A549 (cell line): ENCODE results near the gene PINK1. TPM values are rescaled to one million over a fixed set of nuclear protein-coding genes. Genes with fewer than 3 reads are reported as not detected.

Source experiments
- ATAC-seq, 2 experiments: fragments of 200-7000 bp in 1 of 2; fragments of >200 bp in 1 of 2; cut with Nextera tagmentation in 1 of 2; cut with Tn5 transposase in 1 of 2; 3 replicates each; pipeline versions ENCODE4 v1.8.0 to v1.9.1; 2018 to 2020; ENCODE audit warnings: mild to moderate bottlenecking in 1 of 2, moderate library complexity in 1 of 2
- CTCF ChIA-PET: fragments of 300-600 bp; sonication (Branson Sonifier 250); formaldehyde crosslinking; extraction: SDS; loops from one replicate; lab custom pipeline; 2021; ENCODE audit warnings: antibody characterized with exemption, inconsistent platforms; lab: Yijun Ruan, JAX
- POLR2A ChIA-PET: fragments of 350-600 bp; formaldehyde crosslinking; extraction: SDS; loops from one replicate; lab custom pipeline; 2021; ENCODE audit warnings: antibody characterized with exemption, inconsistent platforms; lab: Yijun Ruan, JAX
- DNase-seq, 2 experiments: peaks; one replicate each; pipeline versions ENCODE4 v3.0.0 to v3.0.0-alpha.2; 2011 to 2016; ENCODE audit warnings: low read depth in 1 of 2, low spot score in 1 of 2
- FAIRE-seq: peaks from 2 replicates; lab custom pipeline; 2011; peaks lifted over from hg19 to GRCh38; lab: Jason Lieb, UNC
- H3K27ac ChIP-seq, 2 experiments: fragments of >200 bp; sonication (Bioruptor Twin); formaldehyde crosslinking; 3 replicates each; pipeline ENCODE4 v1.5.1; 2016 to 2017
- H3K4me1 ChIP-seq: fragments of >200 bp; sonication (Bioruptor Twin); formaldehyde crosslinking; 3 replicates; pipeline ENCODE4 v1.6.1; 2016
- H3K4me2 ChIP-seq: fragments of >200 bp; sonication (Bioruptor Twin); formaldehyde crosslinking; 3 replicates; pipeline ENCODE4 v1.6.1; 2016
- H3K4me3 ChIP-seq: fragments of >200 bp; sonication (Bioruptor Twin); formaldehyde crosslinking; 3 replicates; pipeline ENCODE4 v1.5.1; 2016
- H3K9me3 ChIP-seq: fragments of >200 bp; sonication (Bioruptor Twin); formaldehyde crosslinking; 3 replicates; pipeline ENCODE4 v1.6.1; 2016
- BHLHE40 ChIP-seq: IDR thresholded peaks from 2 replicates; pipeline ENCODE4 v1.6.1; 2012; ENCODE audit warnings: low read depth, low read length, inconsistent platforms
- CEBPB ChIP-seq, 2 experiments: fragments of >200 bp in 1 of 2; sonication (Bioruptor Twin) in 1 of 2; formaldehyde crosslinking in 1 of 2; IDR thresholded peaks; 2 replicates each; pipeline ENCODE4 v1.6.1; 2012 to 2016
- CHD2 ChIP-seq: fragments of 150-350 bp; IDR thresholded peaks from 2 replicates; pipeline ENCODE4 v1.6.1; 2014; ENCODE audit warnings: low read length; ENCODE audit not compliant: partially characterized antibody
- EHMT2 ChIP-seq: fragments of 200-600 bp; sonication (generic); IDR thresholded peaks from 2 replicates; pipeline ENCODE4 v1.6.1; 2016; ENCODE audit warnings: antibody characterized with exemption, low read depth, mild to moderate bottlenecking, moderate library complexity
- EP300 ChIP-seq, 2 experiments: fragments of >200 bp; sonication (Bioruptor Twin); formaldehyde crosslinking; IDR thresholded peaks; 2 replicates in 1 of 2; 3 replicates in 1 of 2; pipeline ENCODE4 v1.6.1; 2016 to 2017
- FOSB ChIP-seq: fragments of 250-450 bp; sonication (Bioruptor Pico); IDR thresholded peaks from 2 replicates; pipeline ENCODE4 v1.5.0; 2020; ENCODE audit warnings: mild to moderate bottlenecking, moderate library complexity
- FOSL2 ChIP-seq, 2 experiments: fragments of 450-650 bp in 1 of 2; fragments of >200 bp in 1 of 2; sonication (Bioruptor Twin) in 1 of 2; formaldehyde crosslinking; IDR thresholded peaks; 2 replicates each; pipeline versions ENCODE4 v1.5.0 to v1.6.1; 2016 to 2020; ENCODE audit warnings: mild to moderate bottlenecking in 1 of 2, moderate library complexity in 1 of 2
- FOXS1 ChIP-seq: fragments of 250-450 bp; sonication (Bioruptor Pico); IDR thresholded peaks from 2 replicates; pipeline ENCODE4 v1.5.0; 2020; ENCODE audit warnings: mild to moderate bottlenecking, moderate library complexity
- HOXB13 ChIP-seq: fragments of 250-450 bp; sonication (Bioruptor Pico); IDR thresholded peaks from 2 replicates; pipeline ENCODE4 v1.5.0; 2020; ENCODE audit warnings: low read depth, mild to moderate bottlenecking, moderate library complexity
- KDM1A ChIP-seq: fragments of 200-600 bp; sonication (generic); IDR thresholded peaks from 2 replicates; pipeline ENCODE4 v1.6.1; 2016; ENCODE audit warnings: low read depth, mild to moderate bottlenecking
- NFE2L2 ChIP-seq: fragments of 150-350 bp; conservative IDR thresholded peaks from 2 replicates; pipeline ENCODE4 v1.6.1; 2014; ENCODE audit warnings: low read length
- POLR2A ChIP-seq: IDR thresholded peaks from 2 replicates; pipeline ENCODE4 v1.6.1; 2012; ENCODE audit warnings: mild to moderate bottlenecking, low read length
- RAD21 ChIP-seq, 2 experiments: fragments of >200 bp in 1 of 2; sonication (Bioruptor Twin) in 1 of 2; formaldehyde crosslinking in 1 of 2; IDR thresholded peaks in 1 of 2; conservative IDR thresholded peaks in 1 of 2; 2 replicates in 1 of 2; 3 replicates in 1 of 2; pipeline ENCODE4 v1.6.1; 2012 to 2018; ENCODE audit warnings: inconsistent platforms in 1 of 2
- RARB ChIP-seq: fragments of 250-450 bp; sonication (Bioruptor Pico); IDR thresholded peaks from 2 replicates; pipeline ENCODE4 v1.8.0; 2021; ENCODE audit warnings: mild to moderate bottlenecking, moderate library complexity
- RCOR1 ChIP-seq: fragments of 150-350 bp; IDR thresholded peaks from 2 replicates; pipeline ENCODE4 v1.6.1; 2014; ENCODE audit warnings: antibody characterized with exemption, low read length, low read depth
- RFX5 ChIP-seq: fragments of 450-650 bp; IDR thresholded peaks from 2 replicates; pipeline ENCODE4 v1.7.1; 2014; ENCODE audit warnings: antibody characterized with exemption, mild to moderate bottlenecking, moderate library complexity
- RNF2 ChIP-seq: fragments of 200-600 bp; sonication (generic); IDR thresholded peaks from 2 replicates; pipeline ENCODE4 v1.6.1; 2016; ENCODE audit warnings: low read depth, mild to moderate bottlenecking, antibody characterized with exemption, moderate library complexity, borderline replicate concordance
- TFCP2L1 ChIP-seq: fragments of 250-450 bp; sonication (Bioruptor Pico); IDR thresholded peaks from 2 replicates; pipeline ENCODE4 v1.5.0; 2021; ENCODE audit warnings: mild to moderate bottlenecking
- ZC3H11A ChIP-seq: fragments of 450-650 bp; IDR thresholded peaks from 2 replicates; pipeline ENCODE4 v1.6.1; 2014; ENCODE audit warnings: antibody characterized with exemption, mild to moderate bottlenecking
- ZFP36 ChIP-seq: fragments of 450-650 bp; IDR thresholded peaks from 2 replicates; pipeline ENCODE4 v1.6.1; 2014; ENCODE audit warnings: borderline replicate concordance; ENCODE audit not compliant: partially characterized antibody
- WGBS: methylation state at CpG from one replicate; pipeline ENCODE4 v1.1.6; 2017; ENCODE audit errors: missing lambda C conversion rate; 5-methylcytosine and 5-hydroxymethylcytosine counted together
- polyA plus RNA-seq, 4 experiments: library from polyadenylated mRNA; depleted of rRNA in 3 of 4; stranded (reverse); fragments of >200 nt; fragmentation: RNase III in 1 of 4; extraction: RNeasy Plus Mini Kit Qiagen cat#74134 plus additional on column Dnase treatment in 1 of 4; gene quantifications; 2 replicates in 3 of 4; 3 replicates in 1 of 4; pipeline ENCODE4 v1.2.3, GENCODE V29; 2011 to 2017
- TF ChIP-seq, protein P1 (sequence below): fragments of 150-350 bp; IDR thresholded peaks from 2 replicates; pipeline ENCODE4 v1.6.1; 2014; ENCODE audit warnings: low read depth, mild to moderate bottlenecking, low read length
- TF ChIP-seq, protein P2 (sequence below): fragments of 450-650 bp; IDR thresholded peaks from 2 replicates; pipeline ENCODE4 v1.6.1; 2014; ENCODE audit warnings: antibody characterized with exemption
- TF ChIP-seq, protein P3 (sequence below): IDR thresholded peaks from 2 replicates; pipeline ENCODE4 v1.6.1; 2012
- TF ChIP-seq, protein P4 (sequence below): fragments of 250-450 bp; sonication (Bioruptor Pico); IDR thresholded peaks from 2 replicates; pipeline ENCODE4 v1.5.0; 2021; ENCODE audit warnings: mild to moderate bottlenecking, moderate library complexity, borderline replicate concordance

Gene PINK1
- polyA plus RNA-seq, 2 of the 4 experiments (the other 2 are of a cell fraction): 18.9 to 51.4 TPM

DNA sequence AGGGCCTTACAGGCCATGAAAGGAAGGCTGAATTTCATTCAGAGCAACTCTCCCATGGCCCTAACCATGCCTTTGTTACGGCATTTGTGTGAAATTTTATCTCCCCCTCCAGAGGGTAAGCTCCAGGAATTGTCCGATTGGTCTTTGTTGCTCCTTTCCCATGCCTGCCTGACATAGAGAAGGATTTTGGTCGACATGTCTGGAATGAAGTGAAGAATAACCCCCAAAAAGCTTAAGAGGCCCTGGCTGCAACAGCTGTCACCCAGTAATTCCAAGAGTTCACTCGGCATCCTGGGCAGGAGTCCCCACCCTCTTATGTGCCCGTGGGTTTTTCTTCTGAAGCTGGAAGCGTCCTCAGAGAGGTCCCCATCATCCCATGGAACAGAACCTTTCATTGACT, 23.7 kb upstream of the PINK1 start:
- Histone ChIP-seq H3K4me1 (peaks cover 48% of the 10 kb centered on the region), H3K4me2 (no peak overlapping the region), H3K4me3 (no peak overlapping the region)
- ChIA-PET POLR2A (no interaction called here), CTCF (interaction anchor here (1.4 to 4.5 kb wide), 3 partner anchors 14 to 23 kb away, joined by 3 to 23 read pairs (median 5); partner anchors contain the start of gene PINK1)
- DNase-seq: no peak
- TF ChIP-seq RFX5 (no peak), BHLHE40 (no peak), TFCP2L1 (no peak), EHMT2 (no peak), FOSL2 (IDR thresholded peaks at IDR 0.05) (no peak), FOSL2 (CRISPR knock-in tag; IDR thresholded peaks at IDR 0.05) (no peak), ZC3H11A (no peak), ZFP36 (no peak), POLR2A (no peak), NFE2L2 (no peak), CHD2 (no peak), RAD21 (conservative IDR thresholded peaks at IDR 0.05 in 1 of 2, IDR thresholded peaks at IDR 0.05 in 1 of 2) (no peak), RARB (CRISPR knock-in tag) (no peak), CEBPB (IDR thresholded peaks at IDR 0.05) (no peak), EP300 (IDR thresholded peaks at IDR 0.05) (no peak), FOSB (no peak), FOXS1 (CRISPR knock-in tag) (no peak)
- TF ChIP-seq, protein P1, sequence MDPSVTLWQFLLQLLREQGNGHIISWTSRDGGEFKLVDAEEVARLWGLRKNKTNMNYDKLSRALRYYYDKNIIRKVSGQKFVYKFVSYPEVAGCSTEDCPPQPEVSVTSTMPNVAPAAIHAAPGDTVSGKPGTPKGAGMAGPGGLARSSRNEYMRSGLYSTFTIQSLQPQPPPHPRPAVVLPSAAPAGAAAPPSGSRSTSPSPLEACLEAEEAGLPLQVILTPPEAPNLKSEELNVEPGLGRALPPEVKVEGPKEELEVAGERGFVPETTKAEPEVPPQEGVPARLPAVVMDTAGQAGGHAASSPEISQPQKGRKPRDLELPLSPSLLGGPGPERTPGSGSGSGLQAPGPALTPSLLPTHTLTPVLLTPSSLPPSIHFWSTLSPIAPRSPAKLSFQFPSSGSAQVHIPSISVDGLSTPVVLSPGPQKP: no peak
- TF ChIP-seq, protein P2, sequence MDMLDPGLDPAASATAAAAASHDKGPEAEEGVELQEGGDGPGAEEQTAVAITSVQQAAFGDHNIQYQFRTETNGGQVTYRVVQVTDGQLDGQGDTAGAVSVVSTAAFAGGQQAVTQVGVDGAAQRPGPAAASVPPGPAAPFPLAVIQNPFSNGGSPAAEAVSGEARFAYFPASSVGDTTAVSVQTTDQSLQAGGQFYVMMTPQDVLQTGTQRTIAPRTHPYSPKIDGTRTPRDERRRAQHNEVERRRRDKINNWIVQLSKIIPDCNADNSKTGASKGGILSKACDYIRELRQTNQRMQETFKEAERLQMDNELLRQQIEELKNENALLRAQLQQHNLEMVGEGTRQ: no peak
- TF ChIP-seq, protein P3, sequence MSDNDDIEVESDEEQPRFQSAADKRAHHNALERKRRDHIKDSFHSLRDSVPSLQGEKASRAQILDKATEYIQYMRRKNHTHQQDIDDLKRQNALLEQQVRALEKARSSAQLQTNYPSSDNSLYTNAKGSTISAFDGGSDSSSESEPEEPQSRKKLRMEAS: no peak
- TF ChIP-seq, protein P4, sequence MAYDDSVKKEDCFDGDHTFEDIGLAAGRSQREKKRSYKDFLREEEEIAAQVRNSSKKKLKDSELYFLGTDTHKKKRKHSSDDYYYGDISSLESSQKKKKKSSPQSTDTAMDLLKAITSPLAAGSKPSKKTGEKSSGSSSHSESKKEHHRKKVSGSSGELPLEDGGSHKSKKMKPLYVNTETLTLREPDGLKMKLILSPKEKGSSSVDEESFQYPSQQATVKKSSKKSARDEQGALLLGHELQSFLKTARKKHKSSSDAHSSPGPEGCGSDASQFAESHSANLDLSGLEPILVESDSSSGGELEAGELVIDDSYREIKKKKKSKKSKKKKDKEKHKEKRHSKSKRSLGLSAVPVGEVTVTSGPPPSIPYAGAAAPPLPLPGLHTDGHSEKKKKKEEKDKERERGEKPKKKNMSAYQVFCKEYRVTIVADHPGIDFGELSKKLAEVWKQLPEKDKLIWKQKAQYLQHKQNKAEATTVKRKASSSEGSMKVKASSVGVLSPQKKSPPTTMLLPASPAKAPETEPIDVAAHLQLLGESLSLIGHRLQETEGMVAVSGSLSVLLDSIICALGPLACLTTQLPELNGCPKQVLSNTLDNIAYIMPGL (CRISPR knock-in tag): no peak
- TF ChIP-seq, all 56 proteins: peak for 0
- no peaks in the 10 kb centered on the region for H3K9me3 ChIP-seq
- WGBS: 83% methylated on average over 6 of the region's 6 CpGs
- FAIRE-seq (no peak), ATAC-seq (no peak)
- H3K27ac ChIP-seq: peak overlapping the region in 1 of 2 experiments; percentile 44; a peak in 1 of 6 replicates

DNA sequence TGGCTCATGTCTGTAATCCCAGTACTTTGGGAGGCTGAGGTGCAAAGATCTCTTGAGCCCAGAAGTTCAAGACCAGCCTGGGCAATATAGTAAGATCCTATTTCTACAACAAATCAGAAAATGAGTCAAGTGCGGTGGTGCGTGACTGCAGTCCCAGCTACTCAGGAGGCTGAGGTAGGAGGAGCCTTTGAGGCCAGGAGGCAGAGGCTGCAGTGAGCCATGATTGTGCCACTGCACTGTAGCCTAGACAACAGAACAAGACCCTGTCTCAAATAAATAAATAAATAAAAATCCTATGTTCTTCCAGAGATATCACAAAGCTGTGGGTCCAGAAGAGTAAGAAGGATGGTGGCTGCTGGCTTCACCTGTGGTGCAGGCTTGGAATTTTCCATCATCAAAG, 22.3 kb upstream of the PINK1 start:
- H3K27ac ChIP-seq: peak overlapping the region; percentile 91 to 93; a peak in 5 of 6 replicates
- peaks cover 52% of the 10 kb centered on the region for H3K4me1 ChIP-seq
- ATAC-seq (no peak), FAIRE-seq (no peak)
- no peak overlapping the region for H3K4me2 ChIP-seq
- POLR2A ChIA-PET: no interaction called here
- TF ChIP-seq RNF2: no peak
- no peak for TF ChIP-seq RCOR1
- no peak for TF ChIP-seq ZFP36
- TF ChIP-seq HOXB13: no peak
- TF ChIP-seq KDM1A: no peak
- TF ChIP-seq, all 56 proteins: peak for 0
- Histone ChIP-seq H3K4me3 (no peak overlapping the region), H3K9me3 (no peaks in the 10 kb centered on the region)
- no peak for DNase-seq
- WGBS: 100% methylated on average over 2 of the region's 2 CpGs
- CTCF ChIA-PET: interaction anchor here (1.4 kb wide), 1 partner anchor 21 kb away, joined by 3 read pairs; no protein-coding TSS in a partner anchor
